Hepatocyte (in vitro differentiated cells): Measurements from ENCODE around the gene LRRC26. TPM values are rescaled to one million over a fixed set of nuclear protein-coding genes. Genes with fewer than 3 reads are reported as not detected.
A peak's percentile ranks its signal among the peaks of the same experiment; 100 is the strongest.

ENCODE experiments used
- DNase-seq: peaks from one replicate; pipeline ENCODE4 v3.0.0-alpha.2; 2016; ENCODE audit warnings: low spot score
- H2AFZ ChIP-seq: fragments of 200-600 bp; sonication (generic); 2 replicates; pipeline ENCODE4 v1.6.0; 2016; ENCODE audit warnings: antibody characterized with exemption, mild to moderate bottlenecking
- H3K27ac ChIP-seq: fragments of 200-600 bp; sonication (generic); 2 replicates; pipeline ENCODE4 v1.5.1; 2016; ENCODE audit warnings: mild to moderate bottlenecking
- H3K27me3 ChIP-seq: fragments of 200-600 bp; sonication (generic); 2 replicates; pipeline ENCODE4 v1.6.1; 2016
- H3K36me3 ChIP-seq: fragments of 200-600 bp; sonication (generic); replicated peaks from 2 replicates; pipeline ENCODE4 v1.5.1; 2016; ENCODE audit warnings: low read depth; ENCODE audit not compliant: insufficient read depth
- H3K4me1 ChIP-seq: fragments of 200-600 bp; sonication (generic); 2 replicates; pipeline ENCODE4 v1.5.1; 2016; ENCODE audit warnings: mild to moderate bottlenecking, moderate library complexity; ENCODE audit not compliant: insufficient read depth
- H3K4me2 ChIP-seq: fragments of 200-600 bp; sonication (generic); 2 replicates; pipeline ENCODE4 v1.6.0; 2016
- H3K4me3 ChIP-seq: fragments of 200-600 bp; sonication (generic); 2 replicates; pipeline ENCODE4 v1.5.1; 2016; ENCODE audit warnings: mild to moderate bottlenecking
- H3K79me2 ChIP-seq: fragments of 200-600 bp; sonication (generic); 2 replicates; pipeline ENCODE4 v1.6.0; 2017; ENCODE audit warnings: mild to moderate bottlenecking
- H3K9me2 ChIP-seq: fragments of 200-600 bp; sonication (generic); replicated peaks from 2 replicates; pipeline ENCODE4 v1.6.0; 2017; ENCODE audit warnings: mild to moderate bottlenecking; ENCODE audit not compliant: insufficient read depth
- H3K9me3 ChIP-seq: fragments of 200-600 bp; sonication (generic); 2 replicates; pipeline ENCODE4 v1.5.1; 2016; ENCODE audit warnings: low read depth, mild to moderate bottlenecking
- H4K20me1 ChIP-seq: fragments of 200-600 bp; sonication (generic); 2 replicates; pipeline ENCODE4 v1.6.0; 2016; ENCODE audit warnings: mild to moderate bottlenecking; ENCODE audit not compliant: insufficient read depth, poor library complexity, severe bottlenecking
- CTCF ChIP-seq: fragments of 200-600 bp; sonication (generic); IDR thresholded peaks from 2 replicates; pipeline ENCODE4 v1.5.1; 2016; ENCODE audit warnings: antibody characterized with exemption, mild to moderate bottlenecking; ENCODE audit not compliant: poor library complexity
- EZH2 ChIP-seq: fragments of 200-600 bp; sonication (generic); IDR thresholded peaks from 2 replicates; pipeline ENCODE4 v1.6.1; 2016; ENCODE audit warnings: antibody characterized with exemption, mild to moderate bottlenecking, borderline replicate concordance
- EZH2phosphoT487 ChIP-seq: fragments of 200-600 bp; sonication (generic); IDR thresholded peaks from one replicate; pipeline ENCODE4 v1.6.1; 2018; ENCODE audit warnings: antibody characterized with exemption, mild to moderate bottlenecking, low read depth, moderate library complexity; ENCODE audit not compliant: unreplicated experiment, severe bottlenecking
- WGBS: methylation state at CpG from one replicate; pipeline ENCODE4 v1.1.6; 2016; ENCODE audit warnings: low lambda C conversion rate; ENCODE audit errors: missing lambda C conversion rate; 5-methylcytosine and 5-hydroxymethylcytosine counted together
- polyA plus RNA-seq: library from polyadenylated mRNA; unstranded; fragments of >200 nt; fragmentation: Nextera tagmentation; extraction: Ambion mirVana; gene quantifications from 2 replicates; pipeline ENCODE4 v1.2.1, GENCODE V29; 2016
- total RNA-seq: library from RNA; depleted of rRNA; stranded (reverse); fragments of >200 nt; gene quantifications from 2 replicates; pipeline ENCODE4 v1.2.3, GENCODE V29; 2014

The LRRC26 gene
- total and polyA plus RNA-seq, 2 experiments from 2014 or later, result 0.73 to 2.6 TPM

DNA sequence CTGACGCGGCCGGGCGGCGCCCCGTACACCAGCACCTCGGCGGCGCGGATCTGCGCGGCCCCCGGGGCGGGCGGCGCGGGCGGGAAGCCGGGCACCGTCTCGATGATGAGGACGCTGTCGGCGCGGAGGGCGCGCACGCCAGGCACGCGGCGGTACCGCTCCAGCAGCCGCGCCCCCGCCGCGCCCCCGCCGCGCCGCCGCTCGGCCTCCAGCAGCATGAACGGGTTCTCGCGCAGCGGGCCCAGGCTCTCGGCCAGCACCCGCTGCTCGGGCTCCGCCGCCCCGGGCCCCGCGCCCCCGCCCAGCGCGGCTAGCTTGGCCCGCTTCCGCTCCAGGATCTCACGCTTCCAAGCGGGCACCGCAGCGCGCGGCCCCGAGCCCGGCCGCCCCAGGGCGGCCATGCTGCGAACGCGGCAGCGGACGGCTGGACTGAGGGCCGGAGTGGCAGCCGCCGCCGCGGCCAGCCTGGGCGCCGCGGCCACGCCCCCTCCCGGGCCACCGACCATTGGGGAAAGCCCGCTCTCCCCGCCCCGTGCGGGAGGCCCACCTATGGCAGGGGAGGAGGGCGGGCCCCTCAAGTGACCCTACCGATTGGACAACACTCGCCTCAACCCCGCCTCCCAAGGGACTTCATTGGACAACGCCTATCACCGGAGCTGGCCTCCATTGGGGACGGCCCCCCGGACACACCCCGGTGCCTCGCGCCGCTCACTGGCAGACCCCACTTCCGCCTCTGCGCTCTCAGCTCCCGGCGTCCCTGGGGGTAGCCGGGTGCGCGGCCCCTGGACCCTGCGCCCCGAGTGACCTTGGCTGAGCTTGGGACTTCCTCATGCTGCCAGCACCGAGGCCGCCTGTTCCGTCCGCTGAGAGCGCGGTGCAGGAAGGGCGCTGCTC lies 30.7 kb upstream of the LRRC26 start, which contains the start of gene TPRN:
Gene TPRN, minus strand, starts transcription at position 431 of the 894 bp plus-strand sequence. Its CDS starts 30 bp downstream, at position 401.
- H2AFZ ChIP-seq, result no peak within 1 kb of the TSS
- peaks cover 39% of the 10 kb centered on the region for H4K20me1 ChIP-seq
- H3K79me2 ChIP-seq, result peaks cover 82% of the 10 kb centered on the region
- no peaks in the 10 kb centered on the region for H3K9me2 ChIP-seq
- H3K9me3 ChIP-seq, result no peaks in the 10 kb centered on the region
- no peaks in the 10 kb centered on the region for H3K36me3 ChIP-seq
- H3K27me3 ChIP-seq, result no peaks in the 10 kb centered on the region
- peak within 1 kb of the TSS; percentile 99 for H3K4me2 ChIP-seq
- no peak for TF ChIP-seq EZH2phosphoT487
- TF ChIP-seq EZH2, result no peak
- no peak for TF ChIP-seq CTCF
- 2% methylated on average over 41 of the region's 118 CpGs for WGBS
- peaks cover 51% of the 10 kb centered on the region for H3K4me1 ChIP-seq
- peak within 1 kb of the TSS; percentile 78 for H3K27ac ChIP-seq
- H3K4me3 ChIP-seq, result peak within 1 kb of the TSS; percentile 47
- peak; percentile 100 for DNase-seq

DNA sequence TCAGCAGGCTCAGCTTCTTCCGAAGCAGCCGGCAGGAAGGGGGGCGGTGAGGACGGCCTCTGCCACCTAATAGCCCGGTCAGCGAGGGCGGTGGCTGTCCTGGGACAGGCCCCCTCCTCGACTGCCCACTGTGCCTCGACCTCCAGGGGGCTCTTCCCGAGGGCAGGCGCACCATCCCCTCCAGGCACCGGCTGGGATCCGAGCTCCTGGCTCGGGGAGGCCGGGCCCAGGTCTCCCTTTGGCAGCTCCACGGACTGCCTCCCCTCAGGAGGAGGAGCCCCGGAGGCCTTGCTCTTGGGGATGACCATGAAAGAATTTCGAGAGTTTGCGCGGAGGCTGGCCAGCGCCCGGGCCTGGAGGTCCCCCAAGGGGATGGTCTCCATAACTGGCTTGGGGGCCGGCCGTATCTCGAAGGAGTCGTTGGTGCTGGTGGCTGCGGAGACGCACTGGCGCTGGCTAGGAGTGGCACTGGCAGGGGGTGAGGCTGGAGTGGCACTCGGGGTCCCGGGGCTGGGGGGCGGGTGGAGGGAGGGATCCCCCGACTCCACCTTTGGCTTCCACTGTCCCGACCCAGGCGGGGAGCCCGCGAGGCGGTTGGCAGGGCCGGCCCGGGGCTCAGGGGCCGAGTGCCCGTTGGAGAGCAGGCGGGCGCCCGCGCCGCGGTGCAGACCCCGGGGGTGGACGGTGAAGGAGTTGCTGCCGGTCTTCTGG lies 29.7 kb upstream of the LRRC26 start:
- Histone ChIP-seq H3K36me3 (no peaks in the 10 kb centered on the region), H3K4me2 (peak overlapping the region; percentile 99), H3K4me3 (peak overlapping the region; percentile 36), H3K79me2 (peaks cover 85% of the 10 kb centered on the region), H4K20me1 (peaks cover 49% of the 10 kb centered on the region), H3K27ac (peak overlapping the region; percentile 74), H2AFZ (no peak overlapping the region), H3K9me2 (no peaks in the 10 kb centered on the region), H3K9me3 (no peaks in the 10 kb centered on the region), H3K4me1 (peaks cover 58% of the 10 kb centered on the region), H3K27me3 (no peaks in the 10 kb centered on the region)
- WGBS, result 26% methylated on average over 28 of the region's 51 CpGs
- peak; percentile 46 for DNase-seq
- TF ChIP-seq EZH2 (no peak), CTCF (no peak)

- no peak overlapping the region for H2AFZ ChIP-seq
- no peaks in the 10 kb centered on the region for H3K27me3 ChIP-seq
- H3K36me3 ChIP-seq, result no peaks in the 10 kb centered on the region
- peaks cover 54% of the 10 kb centered on the region for H3K4me1 ChIP-seq
- peak overlapping the region; percentile 74 for H3K27ac ChIP-seq
- H3K9me3 ChIP-seq, result no peaks in the 10 kb centered on the region
- H4K20me1 ChIP-seq, result peaks cover 53% of the 10 kb centered on the region
- no peak for DNase-seq
- peaks cover 85% of the 10 kb centered on the region for H3K79me2 ChIP-seq
- no peak for TF ChIP-seq CTCF
- no peak for TF ChIP-seq EZH2
- TF ChIP-seq EZH2phosphoT487, result no peak
- no peaks in the 10 kb centered on the region for H3K9me2 ChIP-seq
- WGBS, result 81% methylated on average over 11 of the region's 11 CpGs
- H3K4me3 ChIP-seq, result peak overlapping the region; percentile 36
- peak overlapping the region; percentile 99 for H3K4me2 ChIP-seq
These were observed 29.0 kb upstream of the LRRC26 start for GRCh38 chr9:137198902-137199283.
